NCI-H1092 treated with DMSO at 0.1 percent for 48 hours (cell line): Measurements from ENCODE around the gene CNTNAP2.

Experiments used
- DNase-seq: peaks from one replicate; lab custom pipeline; 2025; lab: John Stamatoyannopoulos, UW

CNTNAP2 gene

GRCh38 chr7:147857152-147858140 lies 1740.8 kb downstream of the CNTNAP2 start:
- no peak for DNase-seq

GRCh38 chr7:147858421-147858820 lies 1741.8 kb downstream of the CNTNAP2 start:
- no peak for DNase-seq

- DNase-seq, result no peak
These were observed 1742.4 kb downstream of the CNTNAP2 start for GRCh38 chr7:147859033-147859432.

GRCh38 chr7:147859486-147859885 lies 1742.9 kb downstream of the CNTNAP2 start:
- no peak for DNase-seq

- peak; percentile 69 for DNase-seq
These were observed 1744.6 kb downstream of the CNTNAP2 start for GRCh38 chr7:147861058-147861716.

GRCh38 chr7:147861945-147862344 lies 1745.3 kb downstream of the CNTNAP2 start:
- DNase-seq, result no peak

- no peak for DNase-seq
These were observed 1752.9 kb downstream of the CNTNAP2 start for GRCh38 chr7:147869456-147869855.

GRCh38 chr7:147878912-147879661 lies 1762.5 kb downstream of the CNTNAP2 start:
- DNase-seq, result peak; percentile 24

GRCh38 chr7:147885869-147886268 lies 1769.3 kb downstream of the CNTNAP2 start:
- no peak for DNase-seq

- DNase-seq, result peak; percentile 10
These were observed 1777.7 kb downstream of the CNTNAP2 start for GRCh38 chr7:147894271-147894670.

- no peak for DNase-seq
These were observed 1779.5 kb downstream of the CNTNAP2 start for GRCh38 chr7:147896121-147896520.

GRCh38 chr7:147903536-147904218 lies 1787.1 kb downstream of the CNTNAP2 start:
- DNase-seq, result no peak

- no peak for DNase-seq
These were observed 1787.6 kb downstream of the CNTNAP2 start for GRCh38 chr7:147904219-147904576.

- no peak for DNase-seq
These were observed 1793.0 kb downstream of the CNTNAP2 start for GRCh38 chr7:147909431-147910148.

GRCh38 chr7:147911201-147911601 lies 1794.6 kb downstream of the CNTNAP2 start:
- no peak for DNase-seq

GRCh38 chr7:147912291-147912690 lies 1795.7 kb downstream of the CNTNAP2 start:
- no peak for DNase-seq

GRCh38 chr7:147912946-147913638 lies 1796.5 kb downstream of the CNTNAP2 start:
- no peak for DNase-seq

- DNase-seq, result no peak
These were observed 1799.2 kb downstream of the CNTNAP2 start for GRCh38 chr7:147915781-147916180.

GRCh38 chr7:147916573-147916972 lies 1800.0 kb downstream of the CNTNAP2 start:
- no peak for DNase-seq

- no peak for DNase-seq
These were observed 1807.2 kb downstream of the CNTNAP2 start for GRCh38 chr7:147923841-147924240.

- no peak for DNase-seq
These were observed 1820.8 kb downstream of the CNTNAP2 start for GRCh38 chr7:147937428-147937827.
